Esophagus squamous epithelium (tissue), 5 donors: ENCODE measurements around the gene CCDC136. TPM values are rescaled to one million over a fixed set of nuclear protein-coding genes. Genes with fewer than 3 reads are reported as not detected.

Source experiments
- DNase-seq: peaks from one replicate; lab custom pipeline; 2025; lab: John Stamatoyannopoulos, UW
- H3K27ac ChIP-seq, 4 donors: fragments of 200-600 bp; sonication (generic); one replicate each; pipeline ENCODE4 v1.5.1; 2016 to 2019; ENCODE audit warnings: mild to moderate bottlenecking in 1 of 4
- H3K27me3 ChIP-seq, 4 donors: fragments of 200-600 bp; sonication (generic); 1 replicate in 3 of 4; 2 replicates in 1 of 4; pipeline versions ENCODE4 v1.5.1 to v1.6.0; 2017 to 2021; ENCODE audit warnings: antibody characterized with exemption in 1 of 4
- H3K36me3 ChIP-seq, 3 donors: fragments of 200-600 bp; sonication (generic); one replicate each; pipeline ENCODE4 v1.5.1; 2016 to 2019
- H3K4me1 ChIP-seq, 3 donors: fragments of 200-600 bp; sonication (generic); one replicate each; pipeline ENCODE4 v1.5.1; 2017 to 2019
- H3K4me3 ChIP-seq, 4 donors: fragments of 200-600 bp; sonication (generic); 1 replicate in 3 of 4; 2 replicates in 1 of 4; pipeline ENCODE4 v1.5.1; 2016 to 2019; ENCODE audit warnings: mild to moderate bottlenecking in 2 of 4, moderate library complexity in 1 of 4
- H3K9me3 ChIP-seq, 3 donors: fragments of 200-600 bp; sonication (generic); one replicate each; pipeline ENCODE4 v1.5.1; 2016 to 2019
- CTCF ChIP-seq, 6 experiments: fragments of 450-650 bp in 4 of 6; fragments of 200-600 bp in 2 of 6; sonication (generic) in 2 of 6; IDR thresholded peaks; one replicate each; pipeline ENCODE4 v1.5.1; 2016 to 2019; ENCODE audit warnings: antibody characterized with exemption in 6 of 6, mild to moderate bottlenecking in 4 of 6, moderate library complexity in 4 of 6
- POLR2A ChIP-seq, 4 donors: fragments of 450-650 bp; IDR thresholded peaks; one replicate each; pipeline ENCODE4 v1.6.1; 2017; ENCODE audit warnings: antibody characterized with exemption in 4 of 4, mild to moderate bottlenecking in 4 of 4, moderate library complexity in 3 of 4
- WGBS, 2 donors: methylation state at CpG; one replicate each; pipeline ENCODE4 v1.1.5; 2018; 5-methylcytosine and 5-hydroxymethylcytosine counted together
- intact Hi-C: fragments of 100-400 bp; cut with DNase I; formaldehyde crosslinking; loops from one replicate; pipeline ENCODE4 v1.15.0; 2022
- total RNA-seq, 4 donors: library from RNA; depleted of rRNA; stranded (reverse); fragments of >200 nt; gene quantifications; one replicate each; pipeline ENCODE4 v1.1.0, GENCODE V29; 2016
- donor health status: DM: yes; HTN: yes; CAD: no.

Gene CCDC136
- total RNA-seq, 4 donors from 2014 or later = 0.09 to 5.1 (median 2.2) TPM

DNA sequence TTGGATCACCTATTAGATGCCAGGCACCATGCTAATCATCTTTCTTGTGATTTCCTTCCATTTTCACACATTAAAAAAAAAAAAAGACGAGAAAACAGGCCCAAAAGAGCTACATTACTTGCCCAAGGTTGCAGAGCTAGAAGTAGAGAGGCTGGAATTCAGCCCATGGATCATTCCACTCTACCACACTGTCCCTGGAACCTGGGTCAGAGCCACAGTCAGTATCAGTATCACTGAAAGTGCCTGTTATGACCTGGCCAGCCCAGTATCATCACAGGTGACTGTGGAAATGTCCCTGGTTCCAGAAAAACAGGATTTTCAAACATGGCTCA, 35.1 kb downstream of the CCDC136 start:
- Histone ChIP-seq H3K4me3 (no peak overlapping the region), H3K27ac (peak overlapping the region in 3 of 4 donors; percentile 58 to 81 (median 62)), H3K27me3 (peaks cover 0 to 39% (median 0%) of the 10 kb centered on the region in 4 donors), H3K9me3 (no peaks in the 10 kb centered on the region), H3K36me3 (no peaks in the 10 kb centered on the region), H3K4me1 (peaks cover 13 to 44% (median 14%) of the 10 kb centered on the region in 3 donors)
- WGBS, 2 donors = 75 to 86% methylated on average over 1 of the region's 1 CpG
- TF ChIP-seq POLR2A (IDR thresholded peaks at IDR 0.05) (no peak), CTCF (IDR thresholded peaks at IDR 0.05) (no peak)
- intact Hi-C loops = no loop called here
- DNase-seq = no peak

- peaks cover 0 to 44% (median 0%) of the 10 kb centered on the region in 4 donors for H3K27me3 ChIP-seq
- 38 to 86% methylated on average over 1 of the region's 17 CpGs for WGBS, 2 donors
- peak overlapping the region in 3 of 4 donors; percentile 58 to 81 (median 62) for H3K27ac ChIP-seq
- no peak for DNase-seq
- no peak overlapping the region for H3K4me3 ChIP-seq
- intact Hi-C loops = no loop called here
- H3K9me3 ChIP-seq = no peaks in the 10 kb centered on the region
- no peaks in the 10 kb centered on the region for H3K36me3 ChIP-seq
- TF ChIP-seq POLR2A (IDR thresholded peaks at IDR 0.05) (no peak), CTCF (IDR thresholded peaks at IDR 0.05) (no peak)
- H3K4me1 ChIP-seq = peaks cover 15 to 49% (median 20%) of the 10 kb centered on the region in 3 donors
Observed at GRCh38 chr7:128827248-128827958, 35.6 kb downstream of the CCDC136 start.

DNA sequence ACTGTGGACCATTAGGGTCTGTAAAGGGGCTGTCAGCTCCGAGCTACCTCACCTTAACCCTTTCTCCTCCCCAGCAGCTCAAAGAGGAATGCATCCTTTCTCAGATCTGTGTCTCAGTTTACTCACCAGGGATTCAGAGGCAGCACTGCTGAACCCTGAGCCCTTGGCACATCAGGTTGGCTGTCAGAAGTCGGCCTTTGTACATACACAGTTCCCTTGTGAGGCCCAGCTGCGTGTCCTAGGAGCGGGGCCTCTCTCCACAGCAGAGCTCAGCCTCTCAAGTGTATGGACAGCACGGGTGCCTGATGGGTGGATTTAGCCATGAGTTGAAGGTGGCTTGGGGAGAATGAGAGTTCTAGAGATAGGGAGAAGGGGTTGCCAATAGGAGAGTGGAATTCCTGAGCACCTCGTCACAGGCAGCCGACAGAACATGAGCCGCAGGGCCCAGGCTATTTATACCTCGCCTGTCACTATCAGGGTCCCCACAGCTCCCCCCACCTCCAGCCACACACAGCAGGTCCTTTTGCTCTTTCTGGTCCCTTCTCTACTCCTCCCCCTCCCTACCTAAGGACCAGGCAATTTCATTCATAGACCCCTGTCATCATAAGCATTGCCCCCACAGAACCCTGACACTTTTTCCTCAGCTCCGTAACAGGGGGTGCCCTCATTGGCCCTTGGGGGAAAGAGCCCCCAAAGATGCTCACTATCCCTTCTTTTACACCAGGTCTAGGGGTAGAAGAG, 36.4 kb downstream of the CCDC136 start:
- WGBS, 2 donors = 71 to 82% methylated on average over 6 to 7 of the region's 10 CpGs
- intact Hi-C loops = no loop called here

GRCh38 chr7:128829391-128830166, 37.8 kb downstream of the CCDC136 start:
- peak overlapping the region; percentile 33 to 74 (median 50) for H3K4me3 ChIP-seq
- H3K4me1 ChIP-seq = peaks cover 21 to 71% (median 38%) of the 10 kb centered on the region in 3 donors
- H3K9me3 ChIP-seq = no peaks in the 10 kb centered on the region
- DNase-seq = no peak
- 17% methylated on average over 4 of the region's 13 CpGs; no CpG with 5 or more reads in 1 of the 2 donors for WGBS, 2 donors
- peaks cover 0 to 60% (median 0%) of the 10 kb centered on the region in 4 donors for H3K27me3 ChIP-seq
- no peak for TF ChIP-seq POLR2A (IDR thresholded peaks at IDR 0.05)
- no peak for TF ChIP-seq CTCF (IDR thresholded peaks at IDR 0.05)
- no peaks in the 10 kb centered on the region for H3K36me3 ChIP-seq
- intact Hi-C loops = no loop called here
- H3K27ac ChIP-seq = peak overlapping the region; percentile 70 to 92 (median 78)

More for the DNA sequence above, 36.4 kb downstream of the CCDC136 start:
- no peak for DNase-seq
- Histone ChIP-seq H3K27ac (peak overlapping the region in 3 of 4 donors; percentile 58 to 81 (median 62)), H3K9me3 (no peaks in the 10 kb centered on the region), H3K36me3 (no peaks in the 10 kb centered on the region), H3K4me3 (no peak overlapping the region), H3K4me1 (peaks cover 21 to 56% (median 27%) of the 10 kb centered on the region in 3 donors), H3K27me3 (peaks cover 0 to 52% (median 0%) of the 10 kb centered on the region in 4 donors)
- TF ChIP-seq CTCF (IDR thresholded peaks at IDR 0.05) (no peak), POLR2A (IDR thresholded peaks at IDR 0.05) (no peak)
